NCI-H510A (cell line): ENCODE measurements around the gene SVOPL.

Experiments
- DNase-seq: peaks from one replicate; lab custom pipeline; 2025; lab: John Stamatoyannopoulos, UW

SVOPL gene

DNA sequence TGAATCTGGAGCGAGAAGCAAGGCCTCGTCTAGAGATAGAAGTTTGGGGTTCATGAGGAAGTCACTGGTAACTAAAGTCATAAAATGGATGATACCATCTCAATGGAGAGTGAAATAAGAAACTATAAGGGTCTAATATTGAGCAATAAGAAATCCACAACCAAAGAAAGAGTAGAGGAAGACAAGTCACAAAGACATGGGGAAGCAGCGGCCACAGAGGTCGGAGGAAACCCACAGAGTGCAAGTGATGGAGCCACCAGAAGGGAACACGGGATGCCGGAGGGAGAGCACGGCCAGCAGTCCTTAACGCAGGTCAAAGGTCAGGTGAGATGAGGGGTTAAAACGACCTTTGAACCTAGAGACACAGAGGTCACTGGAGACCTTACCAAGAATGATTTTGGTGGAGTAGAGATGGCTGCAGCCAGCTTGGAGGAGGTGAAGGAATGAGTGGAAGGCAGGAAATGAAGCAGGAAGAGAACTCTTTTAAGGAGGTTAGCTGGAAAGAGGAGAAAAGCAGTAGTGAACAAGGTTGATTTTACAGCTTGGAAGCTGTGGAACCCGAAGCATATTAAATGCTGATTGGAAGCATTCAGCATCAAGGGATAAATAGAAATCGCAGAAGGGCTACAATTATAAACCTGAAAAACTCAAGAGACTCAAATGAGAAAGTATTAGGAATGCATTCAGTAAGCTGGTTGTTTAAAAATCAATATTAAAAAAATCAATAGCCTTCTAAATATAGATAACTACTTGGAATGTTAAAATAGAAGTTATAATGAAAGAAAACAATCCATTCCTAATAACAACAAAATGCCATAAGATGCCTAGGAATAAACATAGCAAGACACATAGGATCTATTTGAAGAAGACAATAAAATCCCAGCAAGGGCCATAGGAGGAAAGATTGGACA lies 93.7 kb downstream of the SVOPL start:
- no peak for DNase-seq

DNA sequence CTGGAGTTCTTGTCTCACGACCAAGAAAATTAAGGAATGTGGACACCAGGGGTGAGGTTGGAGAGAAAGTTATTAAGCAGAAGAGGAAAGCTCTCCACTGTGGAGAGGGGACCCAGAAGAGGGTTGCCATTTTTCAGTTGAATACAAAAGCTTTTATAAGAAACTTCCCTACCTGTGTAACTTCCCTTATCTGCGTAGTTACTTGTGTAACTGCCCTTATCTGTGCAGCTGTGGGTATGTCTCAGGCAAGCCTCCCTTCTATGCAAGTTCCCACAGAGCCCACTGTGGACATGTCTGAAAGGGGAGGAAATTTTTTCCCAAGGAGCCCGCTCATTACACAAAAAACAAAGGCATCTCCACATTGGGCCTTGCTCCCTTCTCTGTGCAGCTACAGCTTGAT lies 94.9 kb downstream of the SVOPL start:
- DNase-seq: no peak

GRCh38 chr7:138603549-138604318 lies 97.4 kb downstream of the SVOPL start:
- no peak for DNase-seq

DNA sequence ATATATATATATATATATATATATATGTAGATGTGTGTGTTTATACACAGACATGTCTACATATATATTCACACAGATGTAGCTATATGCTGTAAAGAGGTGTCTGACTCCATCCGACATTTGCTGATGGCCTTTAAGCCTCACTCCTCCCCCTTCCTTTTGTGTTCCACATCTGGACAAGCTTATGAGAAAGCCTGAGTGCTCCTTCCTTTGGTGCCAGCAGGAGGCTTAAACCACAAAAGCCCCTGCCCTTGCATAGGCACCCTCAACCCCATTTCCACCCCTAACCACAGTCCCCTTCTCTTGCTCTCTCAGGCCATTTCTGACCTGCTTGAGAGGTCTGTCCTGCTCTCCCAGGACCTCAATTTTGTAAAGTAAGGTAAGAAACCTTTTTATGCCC lies 98.7 kb downstream of the SVOPL start:
- DNase-seq: no peak

DNA sequence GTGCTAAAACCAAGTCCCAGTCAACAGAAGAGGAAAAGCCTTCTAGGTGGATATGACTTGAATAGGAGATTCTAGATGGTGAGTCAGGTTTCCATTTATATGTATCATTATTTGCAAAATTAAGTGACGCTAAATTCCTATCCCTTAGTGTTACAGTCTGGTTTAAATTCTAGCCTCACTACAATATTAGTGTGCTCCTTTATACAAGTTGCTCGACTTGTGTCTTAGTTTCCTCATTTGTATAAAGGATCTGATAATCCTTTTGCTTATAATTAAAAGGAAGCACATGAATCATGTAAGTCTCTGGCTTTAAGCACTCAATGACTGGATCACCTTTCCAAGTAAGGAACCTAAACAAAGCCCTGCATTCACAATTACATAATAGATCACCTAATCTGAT lies 105.7 kb downstream of the SVOPL start:
- DNase-seq: no peak

GRCh38 chr7:138590154-138590553 lies 111.0 kb downstream of the SVOPL start:
- no peak for DNase-seq

DNA sequence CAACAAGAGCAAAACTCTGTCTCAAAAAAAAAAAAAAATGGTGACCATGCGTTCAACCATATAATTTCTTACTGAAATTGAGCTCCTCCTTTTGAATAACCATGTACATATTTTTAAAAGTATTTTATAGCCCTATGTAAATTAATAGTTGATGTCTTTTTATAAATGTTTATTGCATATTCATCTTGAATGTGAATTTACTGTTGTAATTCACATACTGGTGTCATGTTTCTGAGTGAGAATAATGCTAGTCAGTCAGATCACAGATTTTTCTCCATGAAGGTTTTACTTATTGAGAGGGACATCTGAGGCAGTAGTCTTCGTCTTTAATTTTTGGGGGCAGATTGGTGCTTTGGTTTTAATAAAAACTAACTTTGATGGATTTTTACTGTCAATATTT lies 112.2 kb downstream of the SVOPL start:
- no peak for DNase-seq

GRCh38 chr7:138587485-138587884 lies 113.7 kb downstream of the SVOPL start:
- no peak for DNase-seq

GRCh38 chr7:138585283-138585993 lies 115.7 kb downstream of the SVOPL start:
- no peak for DNase-seq

DNA sequence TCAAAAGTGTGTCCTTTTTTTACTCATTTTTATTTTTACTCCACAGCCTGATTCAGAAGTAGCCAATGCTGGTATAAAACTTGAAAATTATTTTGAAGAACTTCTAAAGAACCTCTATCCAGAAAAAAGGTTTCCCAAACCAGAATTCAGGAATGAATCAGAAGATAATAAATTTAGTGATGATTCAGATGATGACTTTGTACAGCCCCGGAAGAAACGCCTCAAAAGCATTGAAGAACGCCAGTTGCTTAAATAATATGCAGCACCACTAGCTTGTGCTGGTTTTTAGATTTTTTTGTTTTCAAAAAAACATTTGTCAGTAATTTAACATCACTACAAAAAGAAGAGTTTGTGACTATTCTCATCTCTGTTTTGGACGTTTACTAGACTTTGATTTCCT lies 116.5 kb downstream of the SVOPL start:
- DNase-seq: no peak

DNA sequence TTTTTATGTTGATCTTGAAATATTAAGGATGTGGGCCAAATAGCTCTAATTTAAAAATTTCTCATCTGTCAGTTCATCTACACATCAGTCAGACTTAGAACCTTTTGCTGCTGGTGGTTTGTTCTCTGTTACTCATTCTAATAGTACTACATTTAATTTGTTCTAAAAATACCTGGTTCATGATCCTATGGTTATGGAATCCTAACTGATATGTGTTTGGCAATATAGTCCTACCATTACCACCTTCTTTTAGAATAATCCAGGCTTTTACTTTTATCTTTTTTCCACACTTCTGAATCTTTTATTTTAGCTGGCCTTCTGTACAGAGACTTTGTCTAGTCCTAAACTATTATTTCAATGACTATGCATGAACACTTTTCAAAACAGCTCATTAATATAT lies 116.9 kb downstream of the SVOPL start:
- no peak for DNase-seq

- DNase-seq: no peak
Measured at GRCh38 chr7:138581065-138581464, 120.1 kb downstream of the SVOPL start.

- DNase-seq: no peak
Measured at GRCh38 chr7:138579671-138580070, 121.5 kb downstream of the SVOPL start.

- DNase-seq: no peak
Measured at GRCh38 chr7:138579136-138579535, 122.0 kb downstream of the SVOPL start.

DNA sequence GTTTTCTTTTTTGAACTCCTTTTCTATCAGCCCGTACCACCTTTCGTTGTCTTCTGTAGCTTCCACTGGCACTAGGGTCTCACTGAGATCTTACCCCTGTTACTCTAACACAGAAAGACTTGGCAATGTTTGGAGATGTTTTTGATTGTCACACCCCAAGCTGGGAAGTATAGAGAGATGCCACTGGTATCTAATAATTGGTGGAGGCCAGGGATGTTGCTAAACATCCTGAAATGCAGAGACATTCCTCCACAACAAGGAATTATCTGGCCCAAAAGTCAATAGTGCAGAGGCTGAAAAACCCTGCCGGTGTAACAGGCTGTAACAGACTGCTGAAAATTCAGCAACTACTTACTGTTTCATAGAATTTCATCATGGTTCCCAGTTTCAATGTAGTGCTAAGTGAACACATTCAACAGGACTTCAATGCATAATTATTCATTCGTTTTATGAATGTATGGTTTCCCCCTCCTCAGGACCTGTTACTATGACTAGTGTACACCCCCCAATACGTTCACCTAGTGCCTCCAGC lies 125.2 kb downstream of the SVOPL start:
- no peak for DNase-seq

GRCh38 chr7:138573741-138574140 lies 127.4 kb downstream of the SVOPL start:
- no peak for DNase-seq

GRCh38 chr7:138570715-138571114 lies 130.4 kb downstream of the SVOPL start:
- DNase-seq: no peak

GRCh38 chr7:138569418-138569817 lies 131.7 kb downstream of the SVOPL start:
- DNase-seq: no peak

DNA sequence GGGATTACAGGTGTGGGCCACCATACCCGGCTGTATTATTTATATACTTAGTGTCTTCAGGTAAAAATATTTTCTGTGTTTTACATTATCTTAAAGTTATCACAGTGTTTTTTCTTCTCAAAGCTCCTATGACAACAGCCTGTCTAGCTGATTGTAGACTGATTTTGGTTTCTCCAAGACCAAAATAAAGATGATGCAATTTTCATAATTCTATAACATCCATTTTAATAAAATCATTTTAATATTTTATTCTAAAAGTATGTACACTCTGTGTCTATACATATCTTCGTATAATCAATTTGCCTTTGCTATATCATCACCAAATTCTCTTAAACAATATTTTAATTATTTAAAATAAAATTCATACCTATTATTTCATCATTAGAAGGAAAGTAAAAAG lies 132.5 kb downstream of the SVOPL start:
- DNase-seq: no peak

DNA sequence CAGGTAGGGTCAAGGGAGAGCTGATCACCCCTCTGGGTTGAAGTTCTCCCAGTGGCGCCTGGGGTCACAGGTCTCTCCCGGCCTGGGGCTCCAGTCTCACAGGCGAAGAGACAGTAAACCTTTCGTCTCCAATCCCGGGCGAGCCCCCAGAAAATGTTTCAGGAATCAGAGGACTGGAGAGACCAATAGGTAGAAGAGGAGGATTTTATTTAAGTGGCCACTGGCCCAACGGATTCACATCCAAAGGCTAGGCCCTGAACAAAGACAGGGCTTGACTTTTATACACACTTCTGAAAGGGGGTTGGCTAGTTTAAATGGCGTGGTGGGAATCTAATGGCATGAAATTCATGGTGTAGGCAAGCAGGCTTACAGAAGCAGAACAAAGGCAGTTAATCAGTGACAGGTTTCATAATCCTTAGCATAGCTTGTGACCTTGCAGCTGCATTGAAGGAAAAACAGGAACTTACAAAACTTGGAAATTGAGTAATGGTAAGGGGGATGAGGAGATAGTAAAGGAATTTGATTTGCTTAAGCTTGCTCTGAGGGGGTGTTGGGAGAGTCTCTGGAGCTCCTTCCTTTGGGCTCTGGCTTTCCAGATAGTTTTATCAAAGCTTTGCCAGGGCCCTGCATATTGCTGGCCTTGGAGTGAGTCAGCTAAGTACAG lies 135.6 kb downstream of the SVOPL start:
- no peak for DNase-seq

GRCh38 chr7:138565071-138565450 lies 136.1 kb downstream of the SVOPL start:
- no peak for DNase-seq

DNA sequence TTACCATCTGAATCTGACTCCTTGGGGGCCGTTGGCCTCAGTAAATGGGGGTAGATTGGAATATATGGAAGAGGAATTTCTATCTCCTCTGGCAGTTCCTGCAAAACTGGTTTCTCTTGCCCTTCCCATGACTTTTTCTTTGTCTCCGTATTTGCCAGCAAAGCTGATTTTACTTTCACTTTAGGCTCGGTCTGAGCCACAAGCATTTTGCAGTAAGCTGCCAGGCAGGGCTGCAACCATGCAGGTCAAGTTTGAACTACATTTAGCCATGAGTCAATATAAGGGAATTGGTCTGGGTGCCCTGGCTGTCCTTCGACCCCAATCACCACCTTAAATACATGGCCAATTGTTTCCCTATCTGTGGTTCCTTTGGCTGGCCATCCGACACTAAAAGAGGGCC lies 136.8 kb downstream of the SVOPL start:
- DNase-seq: no peak
